Liver (tissue), 3 donors: ENCODE results near the gene CTNNA1.

Experiments used
- EGR1 ChIP-seq, 2 donors: IDR thresholded peaks; 2 replicates each; pipeline ENCODE4 v1.6.1; 2016 to 2018; ENCODE audit warnings: antibody characterized with exemption in 2 of 2, low read depth in 2 of 2
- GABPA ChIP-seq, 2 donors: IDR thresholded peaks in 1 of 2; conservative IDR thresholded peaks in 1 of 2; 2 replicates each; pipeline ENCODE4 v1.6.1; 2016; ENCODE audit warnings: antibody characterized with exemption in 2 of 2, mild to moderate bottlenecking in 1 of 2, moderate library complexity in 1 of 2
- HNF4G ChIP-seq: IDR thresholded peaks from 2 replicates; pipeline ENCODE4 v1.6.1; 2016; ENCODE audit warnings: antibody characterized with exemption
- JUND ChIP-seq, 2 donors: IDR thresholded peaks; 2 replicates each; pipeline ENCODE4 v1.6.1; 2016; ENCODE audit warnings: antibody characterized with exemption in 2 of 2
- NR2F2 ChIP-seq: IDR thresholded peaks from 2 replicates; pipeline ENCODE4 v1.6.1; 2016; ENCODE audit warnings: antibody characterized with exemption
- RXRA ChIP-seq, 2 donors: IDR thresholded peaks; 2 replicates each; pipeline ENCODE4 v1.6.1; 2017 to 2018; ENCODE audit warnings: antibody characterized with exemption in 2 of 2, mild to moderate bottlenecking in 1 of 2
- SP1 ChIP-seq: IDR thresholded peaks from 2 replicates; pipeline ENCODE4 v1.6.1; 2018; ENCODE audit warnings: antibody characterized with exemption, mild to moderate bottlenecking
- TAF1 ChIP-seq: conservative IDR thresholded peaks from 2 replicates; pipeline ENCODE4 v1.6.1; 2016; ENCODE audit warnings: antibody characterized with exemption, mild to moderate bottlenecking
- YY1 ChIP-seq: IDR thresholded peaks from 2 replicates; pipeline ENCODE4 v1.6.1; 2016; ENCODE audit warnings: antibody characterized with exemption, mild to moderate bottlenecking
- TF ChIP-seq, protein P1 (sequence below): fragments of 150-350 bp; IDR thresholded peaks from 2 replicates; pipeline ENCODE4 v1.5.1; 2017; ENCODE audit warnings: improper control_type of control experiment, low read depth, low read length; ENCODE audit not compliant: missing input control
- TF ChIP-seq, protein P2 (sequence below): IDR thresholded peaks from 2 replicates; pipeline ENCODE4 v1.6.1; 2016; ENCODE audit warnings: antibody characterized with exemption
- TF ChIP-seq, protein P3 (sequence below): IDR thresholded peaks from 2 replicates; pipeline ENCODE4 v1.6.1; 2016; ENCODE audit warnings: antibody characterized with exemption, mild to moderate bottlenecking
- TF ChIP-seq, protein P4 (sequence below): IDR thresholded peaks from 2 replicates; pipeline ENCODE4 v1.6.1; 2016; ENCODE audit warnings: antibody characterized with exemption
- donor health status: healthy.
- donor health status: healthy.

DNA sequence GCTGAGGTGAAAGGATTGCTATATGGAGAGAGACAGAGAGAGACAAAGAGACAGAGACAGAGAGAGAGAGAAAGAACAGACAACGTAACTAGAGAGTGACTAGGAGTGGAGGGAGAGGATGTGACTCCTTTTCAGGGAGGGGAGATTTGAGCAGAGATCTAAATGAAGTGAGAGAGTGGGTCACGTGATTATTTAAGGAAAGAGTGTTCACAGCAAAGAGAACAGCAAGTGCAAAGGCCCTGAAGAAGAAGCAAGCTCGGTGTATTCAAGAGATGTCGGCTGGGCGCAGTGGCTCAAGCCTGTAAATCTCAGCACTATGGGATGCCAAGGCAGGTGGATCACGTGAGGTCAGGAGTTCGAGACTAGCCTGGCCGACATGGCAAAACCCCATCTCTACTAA lies 40.9 kb upstream of the CTNNA1 start:
- TF ChIP-seq, protein P1, sequence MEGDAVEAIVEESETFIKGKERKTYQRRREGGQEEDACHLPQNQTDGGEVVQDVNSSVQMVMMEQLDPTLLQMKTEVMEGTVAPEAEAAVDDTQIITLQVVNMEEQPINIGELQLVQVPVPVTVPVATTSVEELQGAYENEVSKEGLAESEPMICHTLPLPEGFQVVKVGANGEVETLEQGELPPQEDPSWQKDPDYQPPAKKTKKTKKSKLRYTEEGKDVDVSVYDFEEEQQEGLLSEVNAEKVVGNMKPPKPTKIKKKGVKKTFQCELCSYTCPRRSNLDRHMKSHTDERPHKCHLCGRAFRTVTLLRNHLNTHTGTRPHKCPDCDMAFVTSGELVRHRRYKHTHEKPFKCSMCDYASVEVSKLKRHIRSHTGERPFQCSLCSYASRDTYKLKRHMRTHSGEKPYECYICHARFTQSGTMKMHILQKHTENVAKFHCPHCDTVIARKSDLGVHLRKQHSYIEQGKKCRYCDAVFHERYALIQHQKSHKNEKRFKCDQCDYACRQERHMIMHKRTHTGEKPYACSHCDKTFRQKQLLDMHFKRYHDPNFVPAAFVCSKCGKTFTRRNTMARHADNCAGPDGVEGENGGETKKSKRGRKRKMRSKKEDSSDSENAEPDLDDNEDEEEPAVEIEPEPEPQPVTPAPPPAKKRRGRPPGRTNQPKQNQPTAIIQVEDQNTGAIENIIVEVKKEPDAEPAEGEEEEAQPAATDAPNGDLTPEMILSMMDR, result no peak
- TF ChIP-seq, protein P2, sequence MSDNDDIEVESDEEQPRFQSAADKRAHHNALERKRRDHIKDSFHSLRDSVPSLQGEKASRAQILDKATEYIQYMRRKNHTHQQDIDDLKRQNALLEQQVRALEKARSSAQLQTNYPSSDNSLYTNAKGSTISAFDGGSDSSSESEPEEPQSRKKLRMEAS, result no peak
- TF ChIP-seq, protein P3, sequence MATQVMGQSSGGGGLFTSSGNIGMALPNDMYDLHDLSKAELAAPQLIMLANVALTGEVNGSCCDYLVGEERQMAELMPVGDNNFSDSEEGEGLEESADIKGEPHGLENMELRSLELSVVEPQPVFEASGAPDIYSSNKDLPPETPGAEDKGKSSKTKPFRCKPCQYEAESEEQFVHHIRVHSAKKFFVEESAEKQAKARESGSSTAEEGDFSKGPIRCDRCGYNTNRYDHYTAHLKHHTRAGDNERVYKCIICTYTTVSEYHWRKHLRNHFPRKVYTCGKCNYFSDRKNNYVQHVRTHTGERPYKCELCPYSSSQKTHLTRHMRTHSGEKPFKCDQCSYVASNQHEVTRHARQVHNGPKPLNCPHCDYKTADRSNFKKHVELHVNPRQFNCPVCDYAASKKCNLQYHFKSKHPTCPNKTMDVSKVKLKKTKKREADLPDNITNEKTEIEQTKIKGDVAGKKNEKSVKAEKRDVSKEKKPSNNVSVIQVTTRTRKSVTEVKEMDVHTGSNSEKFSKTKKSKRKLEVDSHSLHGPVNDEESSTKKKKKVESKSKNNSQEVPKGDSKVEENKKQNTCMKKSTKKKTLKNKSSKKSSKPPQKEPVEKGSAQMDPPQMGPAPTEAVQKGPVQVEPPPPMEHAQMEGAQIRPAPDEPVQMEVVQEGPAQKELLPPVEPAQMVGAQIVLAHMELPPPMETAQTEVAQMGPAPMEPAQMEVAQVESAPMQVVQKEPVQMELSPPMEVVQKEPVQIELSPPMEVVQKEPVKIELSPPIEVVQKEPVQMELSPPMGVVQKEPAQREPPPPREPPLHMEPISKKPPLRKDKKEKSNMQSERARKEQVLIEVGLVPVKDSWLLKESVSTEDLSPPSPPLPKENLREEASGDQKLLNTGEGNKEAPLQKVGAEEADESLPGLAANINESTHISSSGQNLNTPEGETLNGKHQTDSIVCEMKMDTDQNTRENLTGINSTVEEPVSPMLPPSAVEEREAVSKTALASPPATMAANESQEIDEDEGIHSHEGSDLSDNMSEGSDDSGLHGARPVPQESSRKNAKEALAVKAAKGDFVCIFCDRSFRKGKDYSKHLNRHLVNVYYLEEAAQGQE, result no peak
- TF ChIP-seq YY1 (no peak), HNF4G (no peak), JUND (IDR thresholded peaks at IDR 0.05) (no peak), SP1 (no peak), TAF1 (no peak), RXRA (IDR thresholded peaks at IDR 0.05) (no peak), GABPA (IDR thresholded peaks at IDR 0.05 in 1 of 2, conservative IDR thresholded peaks at IDR 0.05 in 1 of 2) (no peak), NR2F2 (no peak), EGR1 (IDR thresholded peaks at IDR 0.05; ENCODE audit: low read depth in 2 of 2) (no peak)
- TF ChIP-seq, protein P4, sequence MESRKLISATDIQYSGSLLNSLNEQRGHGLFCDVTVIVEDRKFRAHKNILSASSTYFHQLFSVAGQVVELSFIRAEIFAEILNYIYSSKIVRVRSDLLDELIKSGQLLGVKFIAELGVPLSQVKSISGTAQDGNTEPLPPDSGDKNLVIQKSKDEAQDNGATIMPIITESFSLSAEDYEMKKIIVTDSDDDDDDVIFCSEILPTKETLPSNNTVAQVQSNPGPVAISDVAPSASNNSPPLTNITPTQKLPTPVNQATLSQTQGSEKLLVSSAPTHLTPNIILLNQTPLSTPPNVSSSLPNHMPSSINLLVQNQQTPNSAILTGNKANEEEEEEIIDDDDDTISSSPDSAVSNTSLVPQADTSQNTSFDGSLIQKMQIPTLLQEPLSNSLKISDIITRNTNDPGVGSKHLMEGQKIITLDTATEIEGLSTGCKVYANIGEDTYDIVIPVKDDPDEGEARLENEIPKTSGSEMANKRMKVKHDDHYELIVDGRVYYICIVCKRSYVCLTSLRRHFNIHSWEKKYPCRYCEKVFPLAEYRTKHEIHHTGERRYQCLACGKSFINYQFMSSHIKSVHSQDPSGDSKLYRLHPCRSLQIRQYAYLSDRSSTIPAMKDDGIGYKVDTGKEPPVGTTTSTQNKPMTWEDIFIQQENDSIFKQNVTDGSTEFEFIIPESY, result no peak
